CD4-positive, alpha-beta T cell (primary cell): ENCODE data around the gene AOC3. TPM values are rescaled to one million over a fixed set of nuclear protein-coding genes. Genes with fewer than 3 reads are reported as not detected.
"Not testable (repeated sequence)": the region's sequence is repeated elsewhere in the genome, so short reads cannot be mapped to it uniquely, and the experiment has no call there.

Experiments
- ATAC-seq: fragments of 200-7000 bp; cut with Tn5 transposase; one replicate; pipeline ENCODE4 v1.10.0; 2022; ENCODE audit warnings: mild to moderate bottlenecking; ENCODE audit not compliant: poor library complexity
- CTCF ChIA-PET: fragments of 350-600 bp; sonication (Branson Sonifier 250); formaldehyde crosslinking; loops from one replicate; lab custom pipeline; 2021; ENCODE audit warnings: antibody characterized with exemption, inconsistent platforms; lab: Charles Lee
- POLR2A ChIA-PET: fragments of 350-600 bp; sonication (Branson Sonifier 250); formaldehyde crosslinking; loops from one replicate; lab custom pipeline; 2021; ENCODE audit warnings: antibody characterized with exemption, inconsistent platforms; lab: Charles Lee
- DNase-seq, 14 experiments: peaks; one replicate each; pipeline ENCODE4 v3.0.0-alpha.2; 2013 to 2020; ENCODE audit warnings: mixed read lengths in 2 of 14
- H3K27ac ChIP-seq, 2 donors: one replicate each; pipeline versions ENCODE4 v1.5.1 to v1.7.0; 2013; ENCODE audit warnings: low read length in 2 of 2, low read depth in 1 of 2, mild to moderate bottlenecking in 1 of 2
- H3K27me3 ChIP-seq, 2 experiments: 1 replicate in 1 of 2; 2 replicates in 1 of 2; pipeline versions ENCODE4 v1.6.1 to v1.7.0; 2013; ENCODE audit warnings: low read length in 2 of 2, control low read depth in 1 of 2, mild to moderate bottlenecking in 1 of 2, moderate library complexity in 1 of 2; ENCODE audit not compliant: insufficient read depth in 2 of 2, control insufficient read depth in 1 of 2
- H3K36me3 ChIP-seq: one replicate; pipeline ENCODE4 v1.6.1; 2013; ENCODE audit warnings: low read length, control low read depth; ENCODE audit not compliant: insufficient read depth
- H3K4me1 ChIP-seq: one replicate; pipeline ENCODE4 v1.6.1; 2013; ENCODE audit warnings: low read length, control low read depth; ENCODE audit not compliant: insufficient read depth
- H3K4me3 ChIP-seq: one replicate; pipeline ENCODE4 v1.5.1; 2013; ENCODE audit warnings: mild to moderate bottlenecking, low read length, moderate library complexity
- H3K9me3 ChIP-seq, 2 experiments: 1 replicate in 1 of 2; 2 replicates in 1 of 2; pipeline versions ENCODE4 v1.6.1 to v1.7.0; 2013; ENCODE audit warnings: low read length in 2 of 2, mild to moderate bottlenecking in 2 of 2, control low read depth in 1 of 2, moderate library complexity in 1 of 2; ENCODE audit not compliant: control insufficient read depth in 1 of 2, insufficient read depth in 1 of 2
- H3K27ac Mint-ChIP-seq: one replicate; pipeline ENCODE4 v1.8.0; 2020; ENCODE audit warnings: mixed read lengths
- H3K27me3 Mint-ChIP-seq: one replicate; pipeline ENCODE4 v1.8.0; 2021; ENCODE audit warnings: mixed read lengths
- H3K36me3 Mint-ChIP-seq: one replicate; pipeline ENCODE4 v1.8.0; 2021; ENCODE audit warnings: low read depth, mixed read lengths
- H3K4me1 Mint-ChIP-seq: one replicate; pipeline ENCODE4 v1.8.0; 2021; ENCODE audit warnings: low read depth, mixed read lengths
- H3K4me3 Mint-ChIP-seq: one replicate; pipeline ENCODE4 v1.8.0; 2020; ENCODE audit warnings: mild to moderate bottlenecking, mixed read lengths
- H3K9me3 Mint-ChIP-seq: one replicate; pipeline ENCODE4 v1.8.0; 2020; ENCODE audit warnings: mixed read lengths
- CTCF ChIP-seq: fragments of 200-600 bp; IDR thresholded peaks from one replicate; pipeline ENCODE4 v1.8.0; 2022; ENCODE audit warnings: antibody characterized with exemption, mild to moderate bottlenecking
- intact Hi-C, 2 experiments: fragments of 100-400 bp; cut with DNase I in 1 of 2; cut with micrococcal nuclease in 1 of 2; formaldehyde crosslinking; loops; one replicate each; pipeline versions ENCODE4 v1.15.1 to v1.9.0; 2023 to 2025; cut with DNase I, micrococcal nuclease
- total RNA-seq, 174 experiments: library from RNA in 2 of 174; stranded (reverse) in 2 of 174; gene quantifications; one replicate each; pipeline ENCODE4 v1.2.3 and lab custom pipeline; 2021 to 2026

The AOC3 gene
- total RNA-seq, 2 experiments from 2014 or later: 0.78 to 1.0 TPM

- H3K27me3 ChIP-seq: peaks cover 0 to 2% of the 10 kb centered on the region in 2 experiments
- H3K9me3 ChIP-seq: no peaks in the 10 kb centered on the region
- Mint-ChIP-seq H3K9me3 (no peaks in the 10 kb centered on the region), H3K4me1 (no peaks in the 10 kb centered on the region), H3K4me3 (no peak overlapping the region), H3K36me3 (no peaks in the 10 kb centered on the region), H3K27me3 (peaks cover 28% of the 10 kb centered on the region), H3K27ac (no peak overlapping the region)
- no peak for TF ChIP-seq CTCF
- ATAC-seq (no peak), DNase-seq (no peak)
- no peaks in the 10 kb centered on the region for H3K36me3 ChIP-seq
- POLR2A ChIA-PET: no interaction called here
- CTCF ChIA-PET: no interaction called here
- no peak overlapping the region for H3K4me3 ChIP-seq
- no peak overlapping the region for H3K27ac ChIP-seq
- intact Hi-C loops: no loop called here
- no peaks in the 10 kb centered on the region for H3K4me1 ChIP-seq
Observed at GRCh38 chr17:42879596-42879985, 28.6 kb downstream of the AOC3 start.

- H3K9me3 ChIP-seq: no peaks in the 10 kb centered on the region
- Mint-ChIP-seq H3K4me3 (no peak overlapping the region), H3K27ac (no peak overlapping the region), H3K4me1 (no peaks in the 10 kb centered on the region), H3K9me3 (no peaks in the 10 kb centered on the region), H3K36me3 (no peaks in the 10 kb centered on the region), H3K27me3 (peaks cover 23% of the 10 kb centered on the region)
- DNase-seq: no peak
- ChIA-PET POLR2A (no interaction called here), CTCF (no interaction called here)
- no peak for TF ChIP-seq CTCF
- no peak overlapping the region for H3K4me3 ChIP-seq
- H3K36me3 ChIP-seq: no peaks in the 10 kb centered on the region
- no peak for ATAC-seq
- no peaks in the 10 kb centered on the region for H3K4me1 ChIP-seq
- intact Hi-C loops: no loop called here
- H3K27me3 ChIP-seq: peaks cover 0 to 2% of the 10 kb centered on the region in 2 experiments
- no peak overlapping the region for H3K27ac ChIP-seq
Observed at GRCh38 chr17:42880776-42881310, 29.8 kb downstream of the AOC3 start.

GRCh38 chr17:42881706-42882105, 30.7 kb downstream of the AOC3 start:
- H3K36me3 Mint-ChIP-seq, H3K9me3 Mint-ChIP-seq, H3K27ac Mint-ChIP-seq, H3K9me3 ChIP-seq, intact Hi-C loops, H3K4me1 Mint-ChIP-seq, H3K27ac ChIP-seq, H3K4me3 Mint-ChIP-seq, H3K36me3 ChIP-seq, POLR2A ChIA-PET, ATAC-seq, H3K4me1 ChIP-seq, CTCF ChIA-PET, DNase-seq, H3K4me3 ChIP-seq, H3K27me3 ChIP-seq: not testable (repeated sequence)
- peaks cover 29% of the 10 kb centered on the region for H3K27me3 Mint-ChIP-seq

GRCh38 chr17:42882166-42882565, 31.2 kb downstream of the AOC3 start:
- peaks cover 28% of the 10 kb centered on the region for H3K27me3 Mint-ChIP-seq
- H3K4me1 ChIP-seq: no peaks in the 10 kb centered on the region
- ChIA-PET POLR2A (no interaction called here), CTCF (no interaction called here)
- intact Hi-C loops: no loop called here
- ATAC-seq (no peak), DNase-seq (no peak)
- H3K36me3 Mint-ChIP-seq: no peaks in the 10 kb centered on the region
- H3K4me3 Mint-ChIP-seq: no peak overlapping the region
- H3K9me3 Mint-ChIP-seq: no peaks in the 10 kb centered on the region
- no peak overlapping the region for H3K4me3 ChIP-seq
- H3K27ac ChIP-seq: no peak overlapping the region
- H3K27ac Mint-ChIP-seq: no peak overlapping the region
- peaks cover 0 to 2% of the 10 kb centered on the region in 2 experiments for H3K27me3 ChIP-seq
- no peaks in the 10 kb centered on the region for H3K4me1 Mint-ChIP-seq
- H3K36me3 ChIP-seq: no peaks in the 10 kb centered on the region
- TF ChIP-seq CTCF: no peak
- H3K9me3 ChIP-seq: no peaks in the 10 kb centered on the region
